Bronchial epithelial cell (primary cell): ENCODE results near the gene CEMIP2. TPM values are rescaled to one million over a fixed set of nuclear protein-coding genes. Genes with fewer than 3 reads are reported as not detected.

ENCODE experiments used
- DNase-seq: peaks from one replicate; pipeline ENCODE4 v3.0.0-alpha.2; 2010; ENCODE audit warnings: low read depth
- FAIRE-seq: peaks from 2 replicates; lab custom pipeline; 2011; peaks lifted over from hg19 to GRCh38; lab: Jason Lieb, UNC
- H3K27me3 ChIP-seq: 2 replicates; pipeline ENCODE4 v1.5.1; 2011; ENCODE audit warnings: low read length; ENCODE audit not compliant: control insufficient read depth, insufficient read depth
- H3K36me3 ChIP-seq: 2 replicates; pipeline ENCODE4 v1.5.1; 2011; ENCODE audit warnings: low read length; ENCODE audit not compliant: control insufficient read depth, insufficient read depth
- H3K4me3 ChIP-seq: 2 replicates; pipeline ENCODE4 v1.5.1; 2011; ENCODE audit warnings: mild to moderate bottlenecking, low read depth, low read length, control low read depth
- CTCF ChIP-seq: IDR thresholded peaks from 2 replicates; pipeline ENCODE4 v1.5.1; 2011; ENCODE audit warnings: mild to moderate bottlenecking, moderate library complexity, low read length, control low read depth, inconsistent platforms; ENCODE audit not compliant: insufficient read depth, severe bottlenecking
- total RNA-seq: library from RNA; depleted of rRNA; stranded (reverse); fragments of >200 nt; gene quantifications from 2 replicates; pipeline ENCODE4 v1.2.1, GENCODE V29; 2014

Gene CEMIP2
- total RNA-seq, 1 donor from 2014 or later: 37.6 TPM

- no peak for DNase-seq
- no peak for TF ChIP-seq CTCF
- Histone ChIP-seq H3K27me3 (no peaks in the 10 kb centered on the region), H3K4me3 (no peak overlapping the region), H3K36me3 (no peaks in the 10 kb centered on the region)
- no peak for FAIRE-seq
These were observed 1.9 kb upstream of the CEMIP2 start for GRCh38 chr9:71770170-71770569.

- FAIRE-seq: no peak
- H3K27me3 ChIP-seq: no peaks in the 10 kb centered on the region
- peak; percentile 11 for TF ChIP-seq CTCF
- DNase-seq: peak; percentile 81
- no peaks in the 10 kb centered on the region for H3K36me3 ChIP-seq
- H3K4me3 ChIP-seq: peak overlapping the region; percentile 73
These were observed 1.2 kb upstream of the CEMIP2 start for GRCh38 chr9:71769175-71770161.

- Histone ChIP-seq H3K4me3 (peak overlapping the region; percentile 73), H3K27me3 (no peaks in the 10 kb centered on the region), H3K36me3 (no peaks in the 10 kb centered on the region)
- DNase-seq (no peak), FAIRE-seq (no peak)
- TF ChIP-seq CTCF: no peak
These were observed 464 bp downstream of the CEMIP2 start for GRCh38 chr9:71767776-71768321.

- Histone ChIP-seq H3K27me3 (no peaks in the 10 kb centered on the region), H3K4me3 (peak overlapping the region; percentile 73), H3K36me3 (no peaks in the 10 kb centered on the region)
- FAIRE-seq (no peak), DNase-seq (no peak)
- TF ChIP-seq CTCF: no peak
These were observed 1.0 kb downstream of the CEMIP2 start for GRCh38 chr9:71767163-71767775.

GRCh38 chr9:71766663-71767062, 1.6 kb downstream of the CEMIP2 start:
- peak; percentile 75 for DNase-seq
- FAIRE-seq: no peak
- Histone ChIP-seq H3K27me3 (no peaks in the 10 kb centered on the region), H3K4me3 (peak overlapping the region; percentile 73), H3K36me3 (no peaks in the 10 kb centered on the region)
- no peak for TF ChIP-seq CTCF
